Prostate gland (tissue), 2 donors: ENCODE measurements around the gene RARRES2. TPM values are rescaled to one million over a fixed set of nuclear protein-coding genes. Genes with fewer than 3 reads are reported as not detected.

Experiments
- DNase-seq: peaks from one replicate; pipeline ENCODE4 v3.0.0-alpha.2; 2019; ENCODE audit warnings: low spot score
- H3K27ac ChIP-seq, 2 donors: fragments of 200-600 bp; sonication (generic); 2 replicates each; pipeline ENCODE4 v1.5.1; 2017 to 2019
- H3K27me3 ChIP-seq: fragments of 200-600 bp; sonication (generic); replicated peaks from 2 replicates; pipeline ENCODE4 v1.5.1; 2019; ENCODE audit not compliant: insufficient read depth
- H3K36me3 ChIP-seq, 2 donors: fragments of 200-600 bp; sonication (generic); 1 replicate in 1 of 2; 2 replicates in 1 of 2; pipeline versions ENCODE4 v1.5.1 to v1.8.1; 2017 to 2019
- H3K4me1 ChIP-seq: fragments of 200-600 bp; sonication (generic); replicated peaks from 2 replicates; pipeline ENCODE4 v1.5.1; 2019
- H3K4me3 ChIP-seq, 2 donors: fragments of 200-600 bp; sonication (generic); 2 replicates each; pipeline ENCODE4 v1.5.1; 2017 to 2019
- H3K9me3 ChIP-seq: fragments of 200-600 bp; sonication (generic); 2 replicates; pipeline ENCODE4 v1.5.1; 2017
- CTCF ChIP-seq, 4 experiments: fragments of 200-600 bp in 2 of 4; fragments of 450-650 bp in 2 of 4; sonication (generic) in 2 of 4; IDR thresholded peaks; 1 replicate in 3 of 4; 2 replicates in 1 of 4; pipeline ENCODE4 v1.5.1; 2016 to 2019; ENCODE audit warnings: antibody characterized with exemption in 4 of 4, mild to moderate bottlenecking in 2 of 4, moderate library complexity in 2 of 4
- POLR2A ChIP-seq: fragments of 450-650 bp; IDR thresholded peaks from one replicate; pipeline ENCODE4 v1.6.1; 2016; ENCODE audit warnings: antibody characterized with exemption, mild to moderate bottlenecking
- POLR2AphosphoS5 ChIP-seq: sonication (generic); formaldehyde crosslinking; IDR thresholded peaks from one replicate; pipeline ENCODE4 v1.6.1; 2017; ENCODE audit warnings: antibody characterized with exemption
- WGBS: methylation state at CpG from one replicate; pipeline ENCODE4 v1.1.5; 2018; 5-methylcytosine and 5-hydroxymethylcytosine counted together
- intact Hi-C: fragments of 100-400 bp; cut with DNase I; formaldehyde crosslinking; loops from one replicate; pipeline ENCODE4 v1.14.2; 2022
- total RNA-seq, 2 donors: library from RNA; depleted of rRNA; stranded (reverse); fragments of >200 nt; gene quantifications; one replicate each; pipeline ENCODE4 v1.1.0, GENCODE V29; 2016

The RARRES2 gene
- total RNA-seq, 2 donors from 2014 or later = 98.8 to 99.8 TPM

GRCh38 chr7:150373049-150373801 lies 31.8 kb upstream of the RARRES2 start:
- TF ChIP-seq POLR2A (no peak), CTCF (IDR thresholded peaks at IDR 0.05) (no peak), POLR2AphosphoS5 (peak; percentile 57)
- 36% methylated on average over 21 of the region's 21 CpGs for whole genome bisulfite sequencing

GRCh38 chr7:150372271-150373048 lies 31.0 kb upstream of the RARRES2 start:
- no peak overlapping the region for H3K4me3 ChIP-seq
- intact Hi-C loops = no loop called here

More at GRCh38 chr7:150373049-150373801, 31.8 kb upstream of the RARRES2 start:
- Histone ChIP-seq H3K27me3 (no peaks in the 10 kb centered on the region), H3K27ac (peak overlapping the region; percentile 59 to 62), H3K36me3 (no peaks in the 10 kb centered on the region), H3K9me3 (no peaks in the 10 kb centered on the region), H3K4me1 (peaks cover 29% of the 10 kb centered on the region), H3K4me3 (no peak overlapping the region)
- DNase-seq = peak; percentile 81
- intact Hi-C loops = no loop called here

GRCh38 chr7:150371996-150372270 lies 30.5 kb upstream of the RARRES2 start:
- H3K27ac ChIP-seq = peak overlapping the region in 1 of 2 donors; percentile 62
- TF ChIP-seq POLR2A = no peak
- TF ChIP-seq POLR2AphosphoS5 = no peak
- TF ChIP-seq CTCF (IDR thresholded peaks at IDR 0.05) = no peak
- H3K9me3 ChIP-seq = no peaks in the 10 kb centered on the region
- DNase-seq = no peak
- H3K4me3 ChIP-seq = no peak overlapping the region
- no peaks in the 10 kb centered on the region for H3K27me3 ChIP-seq
- H3K4me1 ChIP-seq = peaks cover 29% of the 10 kb centered on the region
- H3K36me3 ChIP-seq = no peaks in the 10 kb centered on the region
- 91% methylated on average over 30 of the region's 30 CpGs for WGBS
- intact Hi-C loops = no loop called here

More at GRCh38 chr7:150372271-150373048, 31.0 kb upstream of the RARRES2 start:
- H3K36me3 ChIP-seq = no peaks in the 10 kb centered on the region
- TF ChIP-seq POLR2A (no peak), POLR2AphosphoS5 (no peak), CTCF (IDR thresholded peaks at IDR 0.05) (no peak)
- no peak for DNase-seq
- H3K9me3 ChIP-seq = no peaks in the 10 kb centered on the region
- H3K4me1 ChIP-seq = peaks cover 29% of the 10 kb centered on the region
- 77% methylated on average over 77 of the region's 79 CpGs for WGBS
- H3K27me3 ChIP-seq = no peaks in the 10 kb centered on the region
- H3K27ac ChIP-seq = peak overlapping the region; percentile 59 to 62

- WGBS = 86% methylated on average over 43 of the region's 48 CpGs
- Histone ChIP-seq H3K27me3 (no peaks in the 10 kb centered on the region), H3K36me3 (no peaks in the 10 kb centered on the region), H3K27ac (peak overlapping the region in 1 of 2 donors; percentile 95), H3K9me3 (no peaks in the 10 kb centered on the region), H3K4me3 (no peak overlapping the region), H3K4me1 (peaks cover 29% of the 10 kb centered on the region)
- intact Hi-C loops = no loop called here
- no peak for DNase-seq
- no peak for TF ChIP-seq CTCF (IDR thresholded peaks at IDR 0.05)
- TF ChIP-seq POLR2A = no peak
- TF ChIP-seq POLR2AphosphoS5 = no peak
Measured at GRCh38 chr7:150371131-150371995, 29.9 kb upstream of the RARRES2 start.
